ENCODE measurements around the gene GATB.

Gene GATB

GRCh38 chr4:151649479-151649878 is 111.3 kb downstream of the GATB start:
- DNase-seq (ENCODE audit: low read depth) = no peak

GRCh38 chr4:151646322-151646721 is 114.5 kb downstream of the GATB start:
- DNase-seq (ENCODE audit: low read depth) = no peak

GRCh38 chr4:151644622-151645021 is 116.2 kb downstream of the GATB start:
- no peak for DNase-seq (ENCODE audit: low read depth)

GRCh38 chr4:151643564-151643963 is 117.2 kb downstream of the GATB start:
- DNase-seq (ENCODE audit: low read depth) = no peak

GRCh38 chr4:151641983-151642382 is 118.8 kb downstream of the GATB start:
- no peak for DNase-seq (ENCODE audit: low read depth)

- DNase-seq (ENCODE audit: low read depth) = no peak
These were observed 119.6 kb downstream of the GATB start for GRCh38 chr4:151641167-151641566.

- no peak for DNase-seq (ENCODE audit: low read depth)
These were observed 120.4 kb downstream of the GATB start for GRCh38 chr4:151640381-151640780.

- no peak for DNase-seq (ENCODE audit: low read depth)
These were observed 122.4 kb downstream of the GATB start for GRCh38 chr4:151638295-151638858.

- no peak for DNase-seq (ENCODE audit: low read depth)
These were observed 129.5 kb downstream of the GATB start for GRCh38 chr4:151631349-151631748.

GRCh38 chr4:151629097-151629783 is 131.6 kb downstream of the GATB start:
- DNase-seq (ENCODE audit: low read depth) = no peak

GRCh38 chr4:151628001-151628608 is 132.7 kb downstream of the GATB start:
- no peak for DNase-seq (ENCODE audit: low read depth)

GRCh38 chr4:151627491-151627890 is 133.3 kb downstream of the GATB start:
- no peak for DNase-seq (ENCODE audit: low read depth)

GRCh38 chr4:151626751-151627150 is 134.1 kb downstream of the GATB start:
- no peak for DNase-seq (ENCODE audit: low read depth)

GRCh38 chr4:151626228-151626627 is 134.6 kb downstream of the GATB start:
- DNase-seq (ENCODE audit: low read depth) = no peak

GRCh38 chr4:151624626-151625565 is 135.9 kb downstream of the GATB start:
- no peak for DNase-seq (ENCODE audit: low read depth)

Data from HS-27A (cell line).